GM10266 (cell line): ENCODE data around the gene CRIM1.

Source experiments
- DNase-seq: peaks from one replicate; pipeline ENCODE4 v3.0.0; 2012; ENCODE audit errors: extremely low spot score
- TF ChIP-seq, protein P1 (sequence below): IDR thresholded peaks from 2 replicates; pipeline ENCODE4 v1.5.1; 2012; ENCODE audit warnings: mild to moderate bottlenecking, low read depth; ENCODE audit not compliant: control insufficient read depth, insufficient read depth; ENCODE audit errors: missing control alignments

The CRIM1 gene

DNA sequence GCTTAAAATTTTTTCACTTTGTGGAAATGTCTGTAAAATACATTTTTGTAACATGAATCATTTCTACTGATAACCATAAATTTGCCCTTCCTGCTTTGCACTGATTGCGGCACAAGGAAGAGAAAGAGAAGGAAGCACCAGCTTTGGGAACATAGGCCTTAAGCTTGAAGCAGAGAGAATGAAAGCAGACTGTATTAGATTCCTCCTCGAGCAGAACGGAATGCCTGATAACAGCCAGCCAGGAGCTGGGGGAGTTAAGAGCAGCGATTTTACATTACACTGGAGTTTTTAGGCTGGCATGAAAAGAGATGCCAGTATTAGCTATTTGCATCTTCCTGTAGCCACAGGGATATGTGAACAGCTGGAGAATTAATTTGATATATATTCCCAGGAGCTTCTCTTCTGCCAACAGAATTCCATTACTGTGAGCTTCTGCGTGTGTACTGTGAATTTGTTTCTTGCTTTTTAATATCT lies 33.5 kb downstream of the CRIM1 start:
- DNase-seq: no peak

DNA sequence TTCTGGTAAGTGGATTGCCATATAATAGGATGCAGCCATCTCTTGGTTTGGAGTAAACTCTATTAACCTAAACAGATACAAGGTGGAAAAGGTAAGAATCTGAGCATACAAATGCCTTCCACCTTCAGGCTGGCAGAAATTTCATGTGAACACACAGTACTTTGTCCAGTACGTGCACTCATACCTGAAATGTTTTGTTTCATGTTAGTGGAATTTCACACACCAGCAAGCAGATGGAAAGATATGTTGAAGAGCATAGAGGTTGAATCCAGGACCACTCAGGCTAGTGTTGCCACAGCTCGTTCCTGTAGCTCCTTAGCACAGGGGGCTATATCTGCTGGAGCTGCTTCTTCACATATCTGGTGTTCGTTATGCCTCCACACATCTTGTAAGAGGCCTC lies 34.0 kb downstream of the CRIM1 start:
- DNase-seq: no peak
- TF ChIP-seq, protein P1, sequence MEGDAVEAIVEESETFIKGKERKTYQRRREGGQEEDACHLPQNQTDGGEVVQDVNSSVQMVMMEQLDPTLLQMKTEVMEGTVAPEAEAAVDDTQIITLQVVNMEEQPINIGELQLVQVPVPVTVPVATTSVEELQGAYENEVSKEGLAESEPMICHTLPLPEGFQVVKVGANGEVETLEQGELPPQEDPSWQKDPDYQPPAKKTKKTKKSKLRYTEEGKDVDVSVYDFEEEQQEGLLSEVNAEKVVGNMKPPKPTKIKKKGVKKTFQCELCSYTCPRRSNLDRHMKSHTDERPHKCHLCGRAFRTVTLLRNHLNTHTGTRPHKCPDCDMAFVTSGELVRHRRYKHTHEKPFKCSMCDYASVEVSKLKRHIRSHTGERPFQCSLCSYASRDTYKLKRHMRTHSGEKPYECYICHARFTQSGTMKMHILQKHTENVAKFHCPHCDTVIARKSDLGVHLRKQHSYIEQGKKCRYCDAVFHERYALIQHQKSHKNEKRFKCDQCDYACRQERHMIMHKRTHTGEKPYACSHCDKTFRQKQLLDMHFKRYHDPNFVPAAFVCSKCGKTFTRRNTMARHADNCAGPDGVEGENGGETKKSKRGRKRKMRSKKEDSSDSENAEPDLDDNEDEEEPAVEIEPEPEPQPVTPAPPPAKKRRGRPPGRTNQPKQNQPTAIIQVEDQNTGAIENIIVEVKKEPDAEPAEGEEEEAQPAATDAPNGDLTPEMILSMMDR: no peak

More for the DNA sequence above, 33.5 kb downstream of the CRIM1 start:
- TF ChIP-seq, protein P1: no peak

DNA sequence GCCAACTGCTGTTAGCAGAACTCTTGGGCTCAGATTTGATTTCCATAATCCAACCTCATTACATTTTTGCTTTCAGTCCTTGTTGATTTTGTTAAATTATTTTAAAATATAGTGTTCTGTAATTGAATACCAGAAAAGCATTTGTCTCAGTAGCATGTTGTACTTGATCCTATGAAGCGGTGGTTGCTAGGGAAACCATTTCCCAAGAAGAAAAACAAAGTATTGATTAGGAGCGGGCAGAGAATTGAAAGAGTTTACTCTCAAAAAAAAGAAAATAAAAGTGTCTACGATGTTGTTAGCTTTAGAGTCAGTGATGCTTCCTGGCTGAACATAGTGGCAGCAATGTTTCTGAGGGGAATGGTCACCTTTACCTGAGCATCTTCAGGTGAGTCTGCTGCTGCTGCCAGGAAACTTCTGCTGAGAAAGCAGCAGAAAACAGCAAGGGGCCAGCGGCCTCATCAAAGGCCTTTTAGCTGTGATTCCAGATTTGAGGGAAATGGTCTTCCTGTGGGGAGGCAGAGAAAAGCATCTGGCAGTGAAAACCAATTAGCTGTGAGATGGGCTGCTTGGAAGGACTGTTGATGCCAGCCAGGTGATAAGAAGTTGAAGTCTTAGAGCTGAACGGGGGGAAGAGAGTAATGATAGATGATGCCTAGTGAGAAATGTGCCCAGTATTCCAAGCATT lies 37.1 kb downstream of the CRIM1 start:
- DNase-seq: no peak
- TF ChIP-seq, protein P1: no peak

DNA sequence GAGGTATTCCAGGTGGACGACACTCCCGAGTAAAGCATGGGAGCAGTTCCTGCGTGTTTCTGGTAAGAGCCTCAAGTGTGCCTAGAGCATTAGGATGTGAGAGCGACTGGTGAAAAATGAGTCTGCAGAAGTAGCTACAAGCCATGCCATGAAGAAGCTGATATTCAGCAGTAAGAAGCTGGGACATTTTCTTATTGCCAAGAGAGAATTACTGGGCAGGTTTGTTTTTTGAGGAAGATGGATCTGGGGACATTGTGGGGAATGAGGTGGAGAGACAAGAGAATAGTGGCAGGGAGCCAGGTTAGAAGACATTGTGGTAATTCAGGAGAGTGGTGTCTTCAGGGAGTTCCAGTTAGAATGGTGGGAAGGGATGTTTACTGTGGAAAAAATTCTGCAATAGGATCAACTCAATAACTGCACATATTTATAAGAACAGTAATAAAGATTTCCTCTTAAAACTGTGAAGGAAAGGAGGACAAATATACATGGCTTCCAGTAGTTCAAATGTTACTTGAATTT lies 38.2 kb downstream of the CRIM1 start:
- no peak for DNase-seq
- TF ChIP-seq, protein P1: no peak

DNA sequence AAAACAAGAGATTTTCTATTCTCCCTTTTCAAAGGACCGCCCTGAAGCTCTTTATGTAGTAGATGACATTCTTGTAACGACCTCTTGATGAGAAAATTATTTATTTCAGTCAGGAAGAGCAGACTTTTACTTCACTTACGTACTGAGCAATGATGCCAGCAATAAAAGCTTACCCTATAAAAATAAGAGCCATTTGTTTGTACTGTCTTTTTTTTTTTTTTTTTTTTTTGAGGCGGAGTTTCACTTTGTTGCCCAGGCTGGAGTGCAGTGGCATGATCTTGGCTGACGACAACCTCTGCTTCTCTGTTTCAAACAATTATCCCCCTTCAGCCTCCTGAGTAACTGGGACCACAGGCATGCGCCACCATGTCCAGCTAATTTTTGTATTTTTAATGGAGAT lies 39.2 kb downstream of the CRIM1 start:
- no peak for DNase-seq
- TF ChIP-seq, protein P1: no peak

DNA sequence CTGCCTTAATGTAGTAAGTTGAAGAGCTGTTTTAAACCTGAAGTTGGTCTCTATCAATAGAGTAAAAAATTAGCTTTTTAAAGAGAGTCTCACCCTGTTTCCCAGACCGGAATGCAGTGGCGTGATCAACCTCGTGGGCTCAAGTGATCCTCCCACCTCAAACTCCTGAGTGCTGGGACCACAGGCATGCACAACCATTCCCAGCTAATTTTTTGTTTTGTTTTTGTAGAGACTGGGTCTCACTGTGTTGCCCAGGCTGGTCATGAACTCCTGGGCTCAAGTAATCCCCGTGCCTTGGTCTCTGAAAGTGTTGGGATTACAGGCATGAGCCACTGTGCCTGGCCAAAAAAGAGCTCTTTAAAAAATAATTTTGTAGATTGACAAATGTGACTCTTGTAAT lies 40.3 kb downstream of the CRIM1 start:
- no peak for DNase-seq
- TF ChIP-seq, protein P1: no peak

DNA sequence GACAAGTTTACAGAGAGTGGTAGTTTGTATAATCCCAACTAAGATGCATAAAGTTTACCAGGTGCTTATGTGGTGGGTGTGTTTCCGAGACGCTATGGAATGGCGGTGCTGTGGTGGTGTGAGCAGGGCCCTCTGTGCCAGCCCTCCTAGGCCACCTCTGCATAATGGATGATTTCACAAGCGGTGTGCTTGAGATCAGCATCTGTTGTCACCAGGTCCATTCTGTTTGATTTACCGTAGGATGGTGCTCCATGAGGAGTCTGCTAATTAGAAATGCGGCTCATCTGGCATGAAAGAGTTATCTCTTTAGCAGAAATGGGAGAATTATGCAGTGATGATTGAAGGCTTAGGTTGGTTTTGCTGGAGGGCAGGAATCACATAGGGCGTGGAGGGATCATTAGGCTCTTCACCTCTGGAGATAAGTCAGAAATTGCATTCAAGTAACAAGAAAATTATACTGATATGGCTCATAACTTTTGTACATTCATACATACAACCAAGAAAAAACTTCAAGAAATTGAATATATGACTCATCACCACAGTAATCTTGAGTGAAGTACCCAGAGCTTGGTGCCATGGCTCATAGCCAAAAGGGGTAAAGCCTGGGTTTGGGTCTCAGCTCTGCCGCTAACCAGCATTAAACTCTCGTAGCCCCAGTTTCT lies 41.4 kb downstream of the CRIM1 start:
- TF ChIP-seq, protein P1: no peak
- DNase-seq: no peak
